Mucosa of rectum (tissue), 2 donors: ENCODE results near the gene SH3D19.

Experiments used
- H3K27ac ChIP-seq, 2 donors: one replicate each; pipeline ENCODE4 v1.7.0; 2013; ENCODE audit warnings: inconsistent platforms in 2 of 2, low read depth in 2 of 2, low read length in 2 of 2
- H3K27me3 ChIP-seq, 2 donors: one replicate each; pipeline ENCODE4 v1.7.0; 2013; ENCODE audit warnings: low read length in 2 of 2; ENCODE audit not compliant: control insufficient read depth in 2 of 2, insufficient read depth in 2 of 2
- H3K36me3 ChIP-seq, 2 donors: one replicate each; pipeline ENCODE4 v1.7.0; 2013; ENCODE audit warnings: low read length in 2 of 2; ENCODE audit not compliant: control insufficient read depth in 2 of 2, insufficient read depth in 2 of 2
- H3K4me1 ChIP-seq, 2 donors: one replicate each; pipeline ENCODE4 v1.7.0; 2013; ENCODE audit warnings: low read length in 2 of 2, mild to moderate bottlenecking in 1 of 2; ENCODE audit not compliant: control insufficient read depth in 2 of 2, insufficient read depth in 2 of 2
- H3K4me3 ChIP-seq, 2 donors: one replicate each; pipeline ENCODE4 v1.7.0; 2013; ENCODE audit warnings: low read length in 2 of 2
- H3K9ac ChIP-seq, 2 donors: one replicate each; pipeline ENCODE4 v1.7.0; 2013; ENCODE audit warnings: low read length in 2 of 2, low read depth in 1 of 2, mild to moderate bottlenecking in 1 of 2
- H3K9me3 ChIP-seq, 2 donors: one replicate each; pipeline ENCODE4 v1.7.0; 2013; ENCODE audit warnings: low read length in 2 of 2; ENCODE audit not compliant: control insufficient read depth in 2 of 2
- donor health status: healthy.
- donor health status: Normal muscosa, but diverticular disease.

Gene SH3D19

GRCh38 chr4:151165205-151166000 lies 160.0 kb downstream of the SH3D19 start:
- no peak overlapping the region for H3K4me3 ChIP-seq
- no peaks in the 10 kb centered on the region for H3K27me3 ChIP-seq
- peaks cover 25 to 28% of the 10 kb centered on the region in 2 donors for H3K36me3 ChIP-seq
- no peaks in the 10 kb centered on the region for H3K4me1 ChIP-seq
- H3K9ac ChIP-seq = no peak overlapping the region
- no peaks in the 10 kb centered on the region for H3K9me3 ChIP-seq
- no peak overlapping the region for H3K27ac ChIP-seq

GRCh38 chr4:151163855-151164254 lies 161.6 kb downstream of the SH3D19 start:
- H3K4me1 ChIP-seq = no peaks in the 10 kb centered on the region
- no peak overlapping the region for H3K4me3 ChIP-seq
- no peaks in the 10 kb centered on the region for H3K27me3 ChIP-seq
- H3K36me3 ChIP-seq = peaks cover 15 to 28% of the 10 kb centered on the region in 2 donors
- H3K9ac ChIP-seq = no peak overlapping the region
- H3K9me3 ChIP-seq = no peaks in the 10 kb centered on the region
- no peak overlapping the region for H3K27ac ChIP-seq

- Histone ChIP-seq H3K27ac (no peak overlapping the region), H3K36me3 (peaks cover 7 to 12% of the 10 kb centered on the region in 2 donors), H3K4me3 (no peak overlapping the region), H3K9ac (no peak overlapping the region), H3K9me3 (no peaks in the 10 kb centered on the region), H3K4me1 (no peaks in the 10 kb centered on the region), H3K27me3 (no peaks in the 10 kb centered on the region)
Observed at GRCh38 chr4:151158979-151159378, 166.4 kb downstream of the SH3D19 start.

- peaks cover 2 to 4% of the 10 kb centered on the region in 2 donors for H3K36me3 ChIP-seq
- no peak overlapping the region for H3K4me3 ChIP-seq
- no peaks in the 10 kb centered on the region for H3K27me3 ChIP-seq
- no peak overlapping the region for H3K27ac ChIP-seq
- no peak overlapping the region for H3K9ac ChIP-seq
- H3K9me3 ChIP-seq = no peaks in the 10 kb centered on the region
- H3K4me1 ChIP-seq = no peaks in the 10 kb centered on the region
Observed at GRCh38 chr4:151157543-151157942, 167.9 kb downstream of the SH3D19 start.

- Histone ChIP-seq H3K4me3 (no peak overlapping the region), H3K27ac (no peak overlapping the region)
Observed at GRCh38 chr4:151153585-151153984, 171.8 kb downstream of the SH3D19 start.

GRCh38 chr4:151152028-151152427 lies 173.4 kb downstream of the SH3D19 start:
- H3K9me3 ChIP-seq = no peaks in the 10 kb centered on the region
- H3K36me3 ChIP-seq = peaks cover 15 to 22% of the 10 kb centered on the region in 2 donors
- H3K27ac ChIP-seq = no peak overlapping the region
- no peak overlapping the region for H3K9ac ChIP-seq
- no peak overlapping the region for H3K4me3 ChIP-seq
- no peaks in the 10 kb centered on the region for H3K27me3 ChIP-seq
- H3K4me1 ChIP-seq = no peaks in the 10 kb centered on the region

More at GRCh38 chr4:151153585-151153984, 171.8 kb downstream of the SH3D19 start:
- Histone ChIP-seq H3K4me1 (no peaks in the 10 kb centered on the region), H3K36me3 (peaks cover 3 to 9% of the 10 kb centered on the region in 2 donors), H3K9me3 (no peaks in the 10 kb centered on the region), H3K9ac (no peak overlapping the region), H3K27me3 (no peaks in the 10 kb centered on the region)

- H3K27me3 ChIP-seq = no peaks in the 10 kb centered on the region
- peaks cover 17 to 24% of the 10 kb centered on the region in 2 donors for H3K36me3 ChIP-seq
- H3K9ac ChIP-seq = no peak overlapping the region
- no peak overlapping the region for H3K27ac ChIP-seq
- H3K4me3 ChIP-seq = no peak overlapping the region
- H3K4me1 ChIP-seq = no peaks in the 10 kb centered on the region
- no peaks in the 10 kb centered on the region for H3K9me3 ChIP-seq
Observed at GRCh38 chr4:151150821-151151580, 174.4 kb downstream of the SH3D19 start.

GRCh38 chr4:151148261-151148660 lies 177.1 kb downstream of the SH3D19 start:
- H3K9me3 ChIP-seq = no peaks in the 10 kb centered on the region
- H3K9ac ChIP-seq = no peak overlapping the region
- no peaks in the 10 kb centered on the region for H3K27me3 ChIP-seq
- H3K36me3 ChIP-seq = peaks cover 27 to 39% of the 10 kb centered on the region in 2 donors
- no peak overlapping the region for H3K4me3 ChIP-seq
- no peaks in the 10 kb centered on the region for H3K4me1 ChIP-seq
- no peak overlapping the region for H3K27ac ChIP-seq

GRCh38 chr4:151147000-151147399 lies 178.4 kb downstream of the SH3D19 start:
- Histone ChIP-seq H3K9me3 (no peaks in the 10 kb centered on the region), H3K9ac (no peak overlapping the region), H3K4me3 (no peak overlapping the region), H3K36me3 (peaks cover 33 to 41% of the 10 kb centered on the region in 2 donors), H3K4me1 (no peaks in the 10 kb centered on the region), H3K27ac (no peak overlapping the region), H3K27me3 (no peaks in the 10 kb centered on the region)

- Histone ChIP-seq H3K27ac (no peak overlapping the region), H3K36me3 (peaks cover 49% of the 10 kb centered on the region in 2 donors), H3K4me3 (no peak overlapping the region), H3K4me1 (no peaks in the 10 kb centered on the region), H3K9ac (no peak overlapping the region), H3K9me3 (no peaks in the 10 kb centered on the region), H3K27me3 (no peaks in the 10 kb centered on the region)
Observed at GRCh38 chr4:151144329-151145072, 180.9 kb downstream of the SH3D19 start.
